Activated CD4-positive, alpha-beta T cell treated with anti-CD3 and anti-CD28 coated beads for 24 hours (primary cell): Measurements from ENCODE around the gene DPF3.

Source experiments
- DNase-seq, 2 donors: peaks; one replicate each; pipeline ENCODE4 v3.0.0-alpha.2; 2020; ENCODE audit warnings: low read depth in 2 of 2

Gene DPF3

GRCh38 chr14:72893636-72894322 is at the start of gene DPF3:
TSS of gene DPF3 (minus strand) at chr14:72894101. CDS start at chr14:72894088, 13 bp downstream.
- peak; percentile 87 to 91 for DNase-seq

- no peak for DNase-seq
Measured at GRCh38 chr14:72942934-72943333, 49.0 kb upstream of the DPF3 start.

GRCh38 chr14:72941286-72941985 is 47.5 kb upstream of the DPF3 start:
- DNase-seq, result no peak

GRCh38 chr14:72939630-72940029 is 45.7 kb upstream of the DPF3 start:
- no peak for DNase-seq

GRCh38 chr14:72932893-72933292 is 39.0 kb upstream of the DPF3 start:
- DNase-seq, result no peak

- no peak for DNase-seq
Measured at GRCh38 chr14:72929316-72930080, 35.6 kb upstream of the DPF3 start.

GRCh38 chr14:72928872-72929271 is 35.0 kb upstream of the DPF3 start:
- no peak for DNase-seq

- peak; percentile 86 to 88 for DNase-seq
Measured at GRCh38 chr14:72926292-72927028, 32.6 kb upstream of the DPF3 start, which contains the start of gene DCAF4. TSS of gene DCAF4 (plus strand) at chr14:72926464. CDS start at chr14:72937979, 11,515 bp downstream.

GRCh38 chr14:72925815-72926291 is 32.0 kb upstream of the DPF3 start:
- no peak for DNase-seq

- no peak for DNase-seq
Measured at GRCh38 chr14:72925171-72925759, 31.4 kb upstream of the DPF3 start.

- DNase-seq, result no peak
Measured at GRCh38 chr14:72924337-72924736, 30.4 kb upstream of the DPF3 start.

GRCh38 chr14:72921396-72921795 is 27.5 kb upstream of the DPF3 start:
- DNase-seq, result no peak

GRCh38 chr14:72920008-72920407 is 26.1 kb upstream of the DPF3 start:
- no peak for DNase-seq

GRCh38 chr14:72917094-72917802 is 23.3 kb upstream of the DPF3 start:
- no peak for DNase-seq

- no peak for DNase-seq
Measured at GRCh38 chr14:72916174-72916573, 22.3 kb upstream of the DPF3 start.

- DNase-seq, result no peak
Measured at GRCh38 chr14:72913809-72914208, 19.9 kb upstream of the DPF3 start.

- DNase-seq, result no peak
Measured at GRCh38 chr14:72909163-72909562, 15.3 kb upstream of the DPF3 start.

GRCh38 chr14:72907886-72908285 is 14.0 kb upstream of the DPF3 start:
- DNase-seq, result no peak

- no peak for DNase-seq
Measured at GRCh38 chr14:72906879-72907278, 13.0 kb upstream of the DPF3 start.

- no peak for DNase-seq
Measured at GRCh38 chr14:72906316-72906715, 12.4 kb upstream of the DPF3 start.
